ENCODE measurements around the gene CHST12.
"Not testable (repeated sequence)": the region's sequence is repeated elsewhere in the genome, so short reads cannot be mapped to it uniquely, and the experiment has no call there.

CHST12 gene

DNA sequence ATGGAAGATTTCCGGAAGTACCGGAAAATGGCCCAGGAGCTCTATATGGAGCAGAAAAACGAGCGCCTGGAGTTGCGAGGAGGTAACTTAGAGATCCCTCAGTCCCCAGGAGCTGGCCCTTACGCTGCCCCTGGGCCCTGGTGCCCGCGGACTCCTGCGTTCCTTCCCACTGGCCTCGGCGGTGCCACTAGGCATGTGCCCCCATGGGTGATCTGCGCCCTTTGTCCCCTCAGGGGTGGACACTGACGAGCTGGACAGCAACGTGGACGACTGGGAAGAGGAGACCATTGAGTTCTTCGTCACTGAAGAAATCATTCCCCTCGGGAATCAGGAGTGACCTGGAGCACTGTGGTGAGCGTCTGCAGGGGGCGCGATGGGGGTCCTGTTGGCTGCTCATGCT, 24.2 kb upstream of the CHST12 start:
- DNase-seq: no peak

DNA sequence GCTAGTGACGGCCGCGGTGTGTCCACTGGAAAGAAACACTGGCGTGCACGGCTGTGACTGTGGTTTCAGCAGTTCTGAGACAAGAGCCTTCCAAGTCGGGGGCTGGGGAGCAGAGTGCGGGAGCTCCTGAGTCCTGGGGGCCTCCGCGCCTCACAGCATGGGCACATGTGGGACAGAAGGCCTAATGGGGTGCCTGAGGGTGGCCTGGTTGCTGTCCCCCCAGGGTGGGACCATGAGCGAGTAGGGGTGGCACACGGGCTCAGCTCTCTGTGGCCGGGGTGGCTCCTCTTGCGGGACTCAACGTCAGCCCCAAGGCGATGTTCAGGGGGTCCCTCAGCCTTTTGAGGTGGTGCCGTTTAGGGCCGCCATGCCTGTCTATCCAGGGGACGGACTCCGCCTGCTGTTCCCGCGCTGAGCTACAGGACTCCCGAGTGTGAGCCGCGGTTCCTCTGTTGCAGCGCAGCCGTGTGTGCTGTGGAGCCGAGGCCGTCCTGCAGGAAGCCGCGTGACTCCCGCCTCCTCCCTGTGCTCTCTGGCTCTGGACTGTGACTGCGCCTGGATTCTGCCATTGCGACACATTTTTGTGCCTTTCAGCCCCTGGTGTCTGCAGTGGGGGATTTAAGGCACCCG, 23.5 kb upstream of the CHST12 start:
- DNase-seq: no peak

DNA sequence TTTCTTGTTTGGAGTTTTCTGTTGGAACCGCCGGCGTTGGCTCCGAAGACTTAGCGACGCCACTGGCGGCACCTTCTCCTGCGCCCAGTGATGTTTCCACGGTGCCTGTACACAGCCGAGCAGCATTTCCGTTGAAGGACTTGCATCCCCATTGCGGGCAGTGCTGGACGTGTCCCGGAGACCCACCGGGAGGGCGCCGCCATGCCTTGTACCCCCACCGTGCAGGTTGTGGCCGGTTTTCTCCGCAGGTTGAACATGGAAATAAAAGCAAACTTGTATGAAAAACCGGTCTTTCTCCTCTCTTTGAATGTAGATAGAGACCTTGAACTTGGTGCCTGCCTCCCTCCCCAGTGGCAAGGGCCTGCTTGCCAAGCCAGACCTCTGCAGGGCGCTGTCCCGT, 22.9 kb upstream of the CHST12 start:
- no peak for DNase-seq

DNA sequence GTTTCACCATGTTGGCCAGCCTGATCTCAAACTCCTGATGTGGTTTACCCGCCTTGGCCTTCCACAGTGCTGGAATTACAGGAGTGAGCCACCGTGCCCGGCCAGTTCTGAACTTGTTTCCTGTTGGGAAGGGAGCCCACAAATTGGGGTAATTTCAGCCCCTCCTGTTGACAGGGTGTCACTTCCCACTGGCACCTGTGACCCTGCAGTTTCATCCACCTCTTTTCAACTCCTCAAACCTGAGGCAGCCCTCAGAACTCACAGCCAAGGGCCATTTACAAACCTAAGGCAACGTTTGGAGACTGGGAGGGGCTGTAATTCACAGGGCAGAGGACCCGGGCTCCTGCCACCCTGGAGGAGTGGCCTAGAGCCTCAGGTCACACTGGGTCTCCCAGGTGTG, 22.2 kb upstream of the CHST12 start:
- no peak for DNase-seq

DNA sequence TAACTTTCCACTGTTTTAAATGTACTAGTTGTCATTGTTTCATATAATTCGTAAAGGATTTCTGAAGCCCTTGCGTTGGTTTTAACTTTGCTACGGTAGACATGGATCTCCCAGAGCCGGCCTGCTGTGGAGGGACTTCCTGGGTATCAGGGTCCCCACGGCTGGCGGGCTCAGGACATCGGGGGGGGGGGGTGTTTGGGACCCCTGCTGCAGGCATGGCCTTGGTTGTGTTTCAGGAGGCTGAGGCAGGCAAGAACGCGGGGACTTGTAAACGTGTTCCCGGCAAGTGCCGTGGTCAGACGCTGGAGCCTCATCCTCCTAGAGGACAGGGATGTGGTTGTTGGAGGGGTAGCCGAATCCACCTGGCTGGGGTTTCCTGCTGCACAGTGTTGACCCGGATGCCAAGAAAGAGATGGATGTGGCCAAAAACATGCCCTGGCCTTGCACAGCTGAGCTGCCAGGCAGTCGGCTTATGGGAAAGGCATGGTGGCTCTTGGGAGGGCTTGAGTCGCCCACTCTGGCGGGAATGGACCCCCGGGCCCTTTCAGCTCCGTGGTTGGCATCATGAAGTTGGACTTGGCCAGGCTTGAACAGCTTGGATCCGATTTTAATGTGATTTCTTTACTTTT, 21.4 kb upstream of the CHST12 start:
- DNase-seq: no peak

DNA sequence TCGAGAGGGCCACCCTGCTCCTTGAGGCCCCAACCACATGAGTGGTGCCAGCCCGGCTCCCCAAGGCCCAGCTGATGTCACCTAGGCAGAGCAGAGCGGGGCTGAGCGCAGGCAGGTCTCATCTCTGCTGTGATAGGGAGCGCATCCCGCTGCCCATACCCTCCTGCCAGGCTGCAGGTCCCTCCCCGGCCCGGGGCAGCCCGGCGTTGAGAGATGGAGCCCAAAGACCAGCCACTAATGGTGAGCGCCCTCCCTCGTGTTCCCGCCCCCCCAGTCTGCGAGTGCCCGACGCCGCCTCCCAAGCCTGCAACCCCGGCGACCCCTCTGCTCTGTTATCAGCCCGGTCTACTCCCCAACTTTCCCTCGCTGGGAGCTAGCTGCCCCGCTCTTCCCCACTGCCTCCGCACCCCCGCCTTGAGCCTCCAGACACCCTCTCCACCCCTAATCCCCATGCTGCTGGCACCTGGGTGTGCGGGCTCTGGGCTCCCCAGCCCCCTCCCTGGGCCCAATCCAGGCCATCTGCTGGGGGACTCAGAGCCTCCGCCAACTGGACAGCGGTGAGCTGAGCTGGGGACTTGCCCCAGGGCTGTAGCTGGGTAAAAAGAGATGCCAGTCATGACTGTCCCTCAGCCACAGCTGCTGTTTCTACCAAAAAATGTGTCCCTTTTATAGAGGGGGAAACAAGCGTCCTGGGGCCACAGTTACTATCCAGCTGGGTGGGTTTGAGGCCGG, 19.7 kb upstream of the CHST12 start:
- no peak for DNase-seq

DNA sequence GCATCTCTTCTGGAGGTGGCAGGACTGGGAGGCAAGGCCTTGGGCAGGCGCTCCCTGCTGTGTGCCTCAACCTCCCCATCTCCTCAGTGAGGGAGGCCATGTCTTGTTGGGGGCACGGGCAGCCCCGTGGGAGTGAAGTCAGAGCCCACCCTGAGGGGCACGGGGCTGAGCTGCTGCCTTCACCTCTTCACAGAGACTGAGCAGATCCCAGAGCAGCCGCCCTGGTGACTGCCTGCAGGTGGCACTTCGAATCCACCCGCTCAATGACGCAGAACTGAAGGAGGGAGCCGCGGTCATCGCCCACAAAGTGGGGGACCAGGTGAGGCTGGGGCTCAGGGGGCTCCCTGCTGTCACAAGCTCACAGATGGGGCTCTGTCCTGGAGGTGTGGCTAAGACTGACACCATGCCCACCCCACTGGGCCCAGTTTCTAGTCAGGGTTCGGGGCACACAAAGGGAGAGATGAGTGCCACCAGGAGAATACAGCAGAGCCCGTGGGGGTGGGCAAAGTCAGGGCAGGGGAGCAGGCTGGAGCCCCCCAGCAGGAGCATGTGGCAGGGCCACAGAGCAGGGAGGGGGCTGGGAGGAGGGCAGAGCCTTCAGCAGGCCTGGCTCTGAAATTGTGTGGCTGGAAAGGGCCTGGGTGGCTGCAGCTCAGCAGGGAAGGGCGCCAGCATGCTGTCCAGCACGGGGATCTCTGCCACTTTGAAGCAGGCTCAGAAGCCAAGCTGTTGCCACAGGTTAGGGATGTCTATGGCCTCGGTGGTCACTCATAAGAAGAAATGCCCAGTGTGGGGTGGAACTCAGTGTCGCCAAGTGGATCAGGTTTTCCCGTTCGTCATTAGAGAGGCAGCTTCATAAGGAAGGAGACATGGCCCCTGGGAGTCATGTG, 18.8 kb upstream of the CHST12 start:
- no peak for DNase-seq

DNA sequence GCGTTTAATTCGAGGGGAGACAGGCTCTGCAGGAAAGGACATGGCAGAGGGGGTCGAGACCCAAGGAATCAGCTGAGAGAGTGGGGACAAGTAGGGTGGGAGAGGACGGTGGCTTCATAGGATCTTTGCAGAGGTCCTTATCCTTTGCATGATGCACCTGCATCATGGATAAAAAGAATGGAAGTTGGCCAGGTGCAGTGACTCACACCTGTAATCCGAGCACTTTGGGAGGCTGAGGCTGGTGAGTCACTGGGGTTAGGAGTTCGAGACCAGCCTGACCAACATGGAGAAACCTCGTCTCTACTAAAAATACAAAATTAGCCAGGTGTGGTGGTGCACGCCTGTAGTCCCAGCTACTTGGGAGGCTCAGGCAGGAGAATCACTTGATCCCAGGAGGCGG, 17.3 kb upstream of the CHST12 start:
- DNase-seq: not testable (repeated sequence)

DNA sequence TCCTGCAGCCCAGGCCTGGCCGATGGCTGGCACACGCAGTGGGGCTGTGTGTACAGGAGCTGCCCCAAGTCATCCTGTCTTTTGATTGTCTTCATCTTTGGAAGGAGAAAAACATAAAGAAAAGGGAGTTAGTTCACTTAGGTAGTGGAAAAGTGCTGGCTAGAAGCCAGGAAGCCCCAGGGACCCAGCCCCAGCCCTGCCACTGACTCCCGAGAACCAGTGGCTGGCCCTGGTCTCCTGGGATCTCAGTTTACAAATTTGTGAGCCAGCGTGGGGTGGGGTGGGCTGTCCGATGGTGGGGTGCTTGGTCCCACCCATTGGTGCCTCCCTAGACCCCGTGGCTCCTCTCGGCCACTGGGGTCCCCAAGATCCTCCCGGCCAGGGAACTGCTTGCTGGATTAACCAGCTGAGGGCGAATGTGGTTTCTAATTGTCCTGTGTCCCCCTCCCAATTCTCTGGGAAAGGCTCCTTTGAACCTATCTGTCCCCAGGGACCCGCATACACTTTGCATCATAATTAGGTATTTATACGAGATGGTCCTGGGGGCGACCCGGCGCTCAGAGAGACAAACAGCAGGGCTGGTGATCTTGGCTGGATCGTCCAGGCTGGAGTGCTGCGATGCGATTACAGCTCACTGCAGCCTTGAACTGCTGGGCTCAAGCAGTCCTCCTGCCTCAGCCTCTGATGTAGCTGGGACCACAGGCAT, 16.3 kb upstream of the CHST12 start:
- DNase-seq: no peak

DNA sequence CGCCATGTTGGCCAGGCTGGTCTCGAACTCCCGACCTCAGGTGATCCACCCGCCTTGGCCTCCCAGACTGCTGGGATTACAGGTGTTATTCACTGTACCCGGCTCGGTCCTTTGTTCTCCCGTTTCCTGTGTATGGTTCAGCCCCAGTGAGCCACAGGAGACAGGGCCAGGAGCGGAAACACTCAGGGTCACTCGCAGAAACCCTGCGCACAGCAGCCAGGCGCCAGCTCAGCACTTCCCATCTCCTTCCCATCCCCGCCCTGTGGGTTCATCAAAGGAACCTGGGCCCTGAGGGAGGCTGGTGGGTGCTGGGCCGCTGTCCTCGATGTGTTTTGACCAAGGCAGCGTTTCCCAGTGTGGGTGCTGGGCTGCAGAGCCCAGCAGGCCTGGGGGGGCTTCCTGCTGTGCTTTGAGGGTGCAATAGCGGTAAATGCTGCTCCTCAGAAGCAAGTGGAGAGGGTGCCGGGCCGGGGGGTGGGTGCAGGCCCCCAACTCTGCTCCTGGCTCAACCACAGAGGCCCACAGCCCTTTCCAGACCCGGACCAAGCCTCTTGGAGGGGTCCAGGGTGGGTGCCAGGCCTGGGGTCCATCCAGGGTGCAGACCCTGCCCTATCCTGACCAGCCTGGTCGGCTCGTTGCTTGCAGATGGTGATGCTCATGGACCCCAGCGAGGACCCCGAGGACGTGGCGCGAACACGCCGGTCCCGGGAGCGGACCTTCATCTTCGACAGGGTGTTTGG, 15.3 kb upstream of the CHST12 start:
- DNase-seq: no peak

DNA sequence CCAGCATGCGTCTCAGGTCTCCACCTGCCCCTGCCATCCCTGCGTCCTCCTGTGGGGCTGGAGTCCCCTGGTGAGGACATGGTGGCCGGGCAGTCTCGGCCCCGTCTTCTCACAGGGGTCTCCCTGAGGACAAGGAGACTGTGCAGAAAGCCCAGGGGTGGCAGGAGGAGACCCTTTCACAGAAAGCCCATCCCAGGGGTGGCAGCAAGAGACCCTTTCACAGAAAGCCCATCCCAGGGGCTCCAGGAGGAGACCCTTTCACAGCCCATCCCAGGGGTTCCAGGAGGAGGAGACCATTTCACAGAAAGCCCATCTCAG, 14.8 kb upstream of the CHST12 start:
- DNase-seq: no peak

DNA sequence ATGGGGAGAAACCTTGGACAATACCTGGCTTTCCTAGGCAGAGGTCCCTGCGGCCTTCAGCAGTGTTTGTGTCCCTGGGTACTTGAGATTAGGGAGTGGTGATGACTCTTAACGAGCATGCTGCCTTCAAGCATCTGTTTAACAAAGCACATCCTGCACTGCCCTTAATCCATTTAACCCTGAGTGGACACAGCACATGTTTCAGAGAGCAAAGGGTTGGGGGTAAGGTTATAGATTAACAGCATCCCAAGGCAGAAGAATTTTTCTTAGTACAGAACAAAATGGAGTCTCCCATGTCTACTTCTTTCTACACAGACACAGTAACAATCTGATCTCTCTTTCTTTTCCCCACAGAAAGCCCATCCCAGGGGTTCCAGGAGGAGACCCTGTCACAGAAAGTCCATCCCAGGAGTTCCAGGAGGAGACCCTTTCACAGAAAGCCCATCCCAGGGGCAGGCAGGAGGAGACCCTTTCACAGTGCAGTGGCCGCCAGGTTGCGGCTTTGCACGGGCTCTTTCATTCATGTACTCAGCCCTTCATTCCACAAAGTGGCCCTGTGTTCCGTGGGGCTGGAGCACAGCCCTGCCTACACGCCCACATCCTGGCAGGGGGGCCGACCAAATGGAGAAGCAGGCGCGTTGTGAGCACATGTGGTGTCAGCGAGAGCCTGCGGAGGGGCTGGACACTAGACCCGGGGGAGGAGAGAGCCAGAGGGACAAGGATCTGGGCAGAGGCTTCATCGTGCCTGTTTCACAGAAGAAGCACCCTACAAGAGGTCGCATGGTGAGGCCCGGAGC, 13.2 kb upstream of the CHST12 start:
- not testable (repeated sequence) for DNase-seq

DNA sequence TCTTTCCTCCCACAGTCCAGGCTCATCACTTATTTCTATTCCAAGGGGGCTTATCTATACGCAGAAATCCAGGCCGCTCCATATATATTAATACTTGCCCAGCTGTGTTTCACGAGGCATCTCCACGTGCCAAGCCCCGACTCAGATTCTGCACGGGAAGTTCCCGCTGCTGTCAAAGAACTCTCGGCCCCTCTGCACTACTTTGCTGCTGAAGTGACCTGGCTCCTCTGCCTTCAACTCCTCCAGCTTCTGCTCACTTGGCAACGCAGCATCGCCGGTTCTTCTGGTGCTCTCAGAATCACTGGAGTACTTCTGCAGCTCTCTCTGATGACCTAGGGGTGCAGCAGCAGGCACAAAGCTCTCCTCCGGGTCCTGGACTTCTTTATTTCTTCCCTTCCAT, 9.7 kb upstream of the CHST12 start:
- no peak for DNase-seq

DNA sequence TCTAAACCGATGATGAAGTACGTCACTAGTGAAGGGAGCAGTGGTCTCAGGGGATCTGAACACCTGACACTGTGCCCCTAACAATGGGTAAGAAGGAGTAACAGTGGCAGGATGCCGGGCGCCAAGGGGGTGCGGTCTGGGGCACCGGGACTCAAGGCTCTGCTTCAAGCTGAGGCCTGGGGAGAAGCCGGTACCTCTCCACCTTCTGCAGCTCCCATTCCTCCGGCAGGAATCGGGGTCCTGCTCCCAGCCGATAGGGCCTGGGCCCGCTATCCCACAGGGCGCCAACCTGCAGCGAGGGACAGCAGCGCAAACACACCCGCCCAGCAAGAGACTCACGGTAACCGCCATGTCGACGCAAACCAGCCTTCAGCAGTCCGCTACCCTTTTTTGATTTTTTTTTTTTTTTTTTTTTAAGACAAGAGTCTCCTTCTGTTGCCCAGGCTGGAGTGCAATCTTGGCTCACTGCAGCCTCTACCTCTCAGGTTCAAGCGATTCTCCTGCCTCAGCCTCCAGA, 8.8 kb upstream of the CHST12 start:
- no peak for DNase-seq

DNA sequence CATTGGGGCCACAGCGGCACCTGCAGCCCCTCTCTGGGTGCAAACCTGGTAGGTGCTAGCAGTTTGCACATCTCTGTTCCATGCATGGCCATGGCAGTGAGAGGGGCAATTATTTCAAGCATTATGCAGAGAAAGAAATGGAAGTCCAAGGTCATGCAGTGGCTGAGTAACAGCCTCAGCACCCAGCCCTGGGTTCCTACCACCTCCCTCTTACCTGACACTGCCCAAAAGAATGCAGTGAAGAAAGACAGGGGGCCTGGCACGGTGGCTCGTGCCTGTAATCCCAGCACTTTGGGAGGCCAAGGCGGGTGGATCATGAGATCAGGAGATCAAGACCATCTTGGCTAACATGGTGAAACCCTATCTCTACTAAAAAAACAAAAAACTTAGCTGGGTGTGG, 4.9 kb upstream of the CHST12 start:
- DNase-seq: no peak

DNA sequence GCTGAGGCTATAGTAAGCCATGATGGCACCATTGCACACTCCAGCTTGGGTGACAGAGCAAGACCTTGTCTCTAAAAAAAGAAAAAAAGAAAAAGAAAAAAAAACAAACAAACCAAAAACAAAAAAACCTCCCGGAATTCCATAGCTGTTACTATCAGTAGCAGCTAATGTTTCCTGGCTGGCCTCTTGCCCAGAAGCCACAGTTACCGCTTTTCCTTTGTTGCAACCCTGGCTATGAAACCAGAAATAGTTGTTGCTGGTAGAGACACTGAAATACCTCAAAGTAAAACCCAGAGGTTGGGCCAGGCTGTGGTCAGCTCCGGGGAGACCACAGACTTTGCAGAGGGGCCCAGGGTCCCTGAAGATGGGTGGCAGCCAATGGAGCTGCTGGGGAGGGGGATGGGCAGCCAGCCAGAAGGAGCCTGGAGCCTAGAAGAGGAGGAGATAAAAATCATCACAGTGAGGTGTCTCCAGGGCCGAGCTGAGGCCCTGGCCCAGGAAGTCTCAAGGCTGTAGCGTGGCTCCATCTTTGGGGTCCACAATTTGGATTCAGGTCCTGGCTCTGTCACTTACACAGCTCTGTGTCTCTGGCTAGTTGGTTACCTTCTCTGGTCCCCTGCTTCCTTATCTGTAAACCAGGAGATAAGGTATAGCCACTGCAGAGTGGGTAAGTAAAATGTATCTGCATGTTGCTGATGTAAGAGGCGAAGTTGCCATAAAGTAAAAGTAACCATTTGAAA, 3.4 kb upstream of the CHST12 start:
- DNase-seq: no peak

DNA sequence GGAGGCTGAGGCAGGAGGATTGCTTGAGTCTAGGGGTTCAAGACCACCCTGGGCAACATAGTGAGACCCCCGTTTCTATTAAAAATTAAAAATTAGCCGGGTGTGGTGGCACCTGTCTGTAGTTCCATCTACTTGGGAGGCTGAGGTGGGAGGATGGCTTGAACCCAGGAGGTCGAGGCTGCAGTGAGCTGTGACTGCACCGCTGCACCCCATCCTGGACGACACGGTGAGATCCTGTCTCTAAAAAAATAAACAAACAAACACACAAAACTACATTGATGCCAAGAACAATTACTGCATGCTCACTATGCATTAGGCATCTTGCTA, 761 bp upstream of the CHST12 start:
- no peak for DNase-seq

DNA sequence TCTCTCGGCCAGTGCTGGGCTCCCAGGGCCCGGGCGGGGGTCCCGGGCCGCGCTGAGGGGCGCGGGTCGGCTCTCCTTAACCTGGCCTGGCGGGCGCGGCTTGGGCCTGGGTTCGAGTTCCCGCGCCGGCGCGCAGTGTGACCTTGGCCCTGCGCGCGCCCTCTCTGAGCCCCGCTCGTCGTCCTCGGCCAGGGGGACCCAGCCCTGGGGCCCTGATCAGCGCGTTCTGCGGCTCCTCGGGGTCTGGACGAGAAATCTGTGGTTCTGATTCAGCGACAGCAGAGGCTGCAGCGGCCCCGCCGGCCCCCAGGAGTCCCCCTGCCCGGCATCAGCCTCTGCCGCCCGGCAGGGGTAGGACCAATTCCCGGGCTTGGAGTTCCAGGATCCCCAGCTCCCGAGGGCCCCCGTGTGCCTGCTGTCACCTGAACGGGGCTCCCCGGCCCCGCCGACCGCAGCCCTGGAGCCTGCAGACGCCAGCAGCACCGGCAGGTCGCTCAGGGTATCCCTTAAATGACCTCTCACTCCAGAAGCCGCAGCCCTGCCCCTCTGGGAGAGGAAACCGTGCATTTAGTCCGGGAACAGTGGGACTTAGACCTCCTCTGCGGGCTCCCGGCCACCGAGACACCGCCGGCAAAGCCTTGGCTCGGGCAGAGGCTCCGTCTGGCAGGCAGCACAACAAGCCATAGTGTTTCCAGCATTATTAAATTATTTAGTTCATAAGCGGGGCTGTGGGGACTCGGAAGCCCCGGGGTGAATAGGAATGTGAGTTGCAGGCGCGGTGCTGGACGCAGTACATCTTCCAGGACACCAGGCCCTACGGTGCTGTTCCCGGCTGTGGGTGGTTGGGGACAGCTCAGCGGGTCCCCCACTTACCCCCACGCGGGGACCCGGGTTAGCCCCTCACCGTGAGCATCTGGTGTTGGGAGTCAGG, 572 bp downstream of the CHST12 start:
- DNase-seq: no peak

DNA sequence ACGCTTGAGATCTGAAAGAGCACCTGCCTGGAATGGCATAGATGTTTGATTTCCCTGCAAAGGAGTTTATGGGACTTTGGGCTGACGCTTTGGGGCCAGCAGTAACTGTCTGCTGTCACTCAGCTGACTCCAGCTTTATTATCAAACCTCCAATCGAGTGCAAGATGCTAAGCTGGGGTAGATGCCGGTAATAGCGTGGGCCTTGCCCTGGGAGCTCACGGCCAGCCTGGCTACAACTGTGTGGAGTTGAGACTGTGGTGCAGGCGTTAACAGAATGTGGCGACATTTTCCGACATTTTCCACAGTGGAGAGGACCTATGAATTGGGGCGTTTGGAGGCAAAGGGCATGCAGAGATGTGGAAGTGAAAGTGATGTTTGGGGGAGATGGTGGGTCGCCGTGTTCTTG, 1.3 kb downstream of the CHST12 start:
- DNase-seq: no peak

Data from NCI-H1048 (cell line).